PC-3 (cell line): ENCODE data around the gene TMED6.

Experiments
- EZH2 ChIP-seq: fragments of 300-600 bp; sonication (generic); IDR thresholded peaks from one replicate; pipeline ENCODE4 v1.6.1; 2017; ENCODE audit warnings: antibody characterized with exemption, mild to moderate bottlenecking, low read length; ENCODE audit not compliant: unreplicated experiment
- TF ChIP-seq, protein P1 (sequence below): fragments of 300-600 bp; sonication (generic); conservative IDR thresholded peaks from 2 replicates; pipeline ENCODE4 v1.5.1; 2017; ENCODE audit warnings: antibody characterized with exemption, low read depth, mild to moderate bottlenecking, low read length

DNA sequence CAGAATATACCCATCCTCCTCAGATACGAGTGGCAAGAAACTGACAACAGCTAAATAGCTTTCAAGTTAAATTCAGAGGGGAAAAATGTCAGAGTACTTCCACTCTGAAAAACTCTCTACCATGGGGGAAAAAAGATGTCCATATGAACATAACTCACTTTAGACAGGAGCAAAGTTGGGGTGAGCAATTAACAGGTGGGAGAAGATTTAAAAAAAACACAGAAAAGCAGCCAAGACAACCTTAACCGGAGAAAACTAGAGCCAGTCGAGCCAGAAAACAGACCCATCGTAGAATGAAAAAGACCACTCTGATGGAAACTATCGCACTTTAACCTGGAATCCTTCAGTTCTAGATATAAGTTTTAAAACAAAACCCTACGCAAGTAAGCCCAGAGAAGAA lies 33.4 kb upstream of the TMED6 start:
- TF ChIP-seq, protein P1, sequence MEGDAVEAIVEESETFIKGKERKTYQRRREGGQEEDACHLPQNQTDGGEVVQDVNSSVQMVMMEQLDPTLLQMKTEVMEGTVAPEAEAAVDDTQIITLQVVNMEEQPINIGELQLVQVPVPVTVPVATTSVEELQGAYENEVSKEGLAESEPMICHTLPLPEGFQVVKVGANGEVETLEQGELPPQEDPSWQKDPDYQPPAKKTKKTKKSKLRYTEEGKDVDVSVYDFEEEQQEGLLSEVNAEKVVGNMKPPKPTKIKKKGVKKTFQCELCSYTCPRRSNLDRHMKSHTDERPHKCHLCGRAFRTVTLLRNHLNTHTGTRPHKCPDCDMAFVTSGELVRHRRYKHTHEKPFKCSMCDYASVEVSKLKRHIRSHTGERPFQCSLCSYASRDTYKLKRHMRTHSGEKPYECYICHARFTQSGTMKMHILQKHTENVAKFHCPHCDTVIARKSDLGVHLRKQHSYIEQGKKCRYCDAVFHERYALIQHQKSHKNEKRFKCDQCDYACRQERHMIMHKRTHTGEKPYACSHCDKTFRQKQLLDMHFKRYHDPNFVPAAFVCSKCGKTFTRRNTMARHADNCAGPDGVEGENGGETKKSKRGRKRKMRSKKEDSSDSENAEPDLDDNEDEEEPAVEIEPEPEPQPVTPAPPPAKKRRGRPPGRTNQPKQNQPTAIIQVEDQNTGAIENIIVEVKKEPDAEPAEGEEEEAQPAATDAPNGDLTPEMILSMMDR, result no peak
- TF ChIP-seq EZH2, result no peak
